Endothelial cell of umbilical vein (primary cell): ENCODE measurements around the gene FAM221A. TPM values are rescaled to one million over a fixed set of nuclear protein-coding genes. Genes with fewer than 3 reads are reported as not detected.

ENCODE experiments used
- BruUV-seq: library from RNA; stranded (reverse); fragments of 400-500 nt; replicated peaks from 2 replicates; lab custom pipeline; 2021; lab: Mats Ljungman, UMichigan
- CTCF ChIA-PET: fragments of 300-600, 350-600 bp; sonication (Branson Sonifier 250); formaldehyde crosslinking; loops from one replicate; lab custom pipeline; 2021; ENCODE audit warnings: antibody characterized with exemption, inconsistent platforms; lab: Charles Lee
- POLR2A ChIA-PET: fragments of 300-600, 350-600 bp; sonication (Branson Sonifier 250); formaldehyde crosslinking; loops from one replicate; lab custom pipeline; 2021; ENCODE audit warnings: antibody characterized with exemption, inconsistent platforms; lab: Charles Lee
- DNase-seq: peaks from one replicate; pipeline ENCODE4 v3.0.0-alpha.2; 2011; ENCODE audit warnings: low read depth, low spot score
- FAIRE-seq: peaks from 2 replicates; lab custom pipeline; 2011; peaks lifted over from hg19 to GRCh38; lab: Jason Lieb, UNC
- H2AFZ ChIP-seq: 2 replicates; pipeline ENCODE4 v1.6.0; 2012; ENCODE audit warnings: low read depth, low read length, control low read depth, inconsistent platforms
- H3K27ac ChIP-seq: 2 replicates; pipeline ENCODE4 v1.5.1; 2011; ENCODE audit warnings: low read depth, mild to moderate bottlenecking, control low read depth, low read length, moderate library complexity; ENCODE audit not compliant: insufficient read depth
- H3K27me3 ChIP-seq, 2 experiments: 2 replicates each; pipeline versions ENCODE4 v1.6.0 to v1.6.1; 2011; ENCODE audit warnings: low read length in 2 of 2, mixed read lengths in 1 of 2; ENCODE audit not compliant: control insufficient read depth in 2 of 2, insufficient read depth in 2 of 2
- H3K36me3 ChIP-seq, 2 experiments: 2 replicates in 1 of 2; 3 replicates in 1 of 2; pipeline ENCODE4 v1.5.1; 2011; ENCODE audit warnings: low read length in 2 of 2, mild to moderate bottlenecking in 1 of 2, moderate library complexity in 1 of 2; ENCODE audit not compliant: control insufficient read depth in 2 of 2, insufficient read depth in 2 of 2; ENCODE audit errors: extremely low read depth in 1 of 2
- H3K4me1 ChIP-seq: 3 replicates; pipeline ENCODE4 v1.5.1; 2011; ENCODE audit warnings: mild to moderate bottlenecking, low read length; ENCODE audit not compliant: control insufficient read depth, insufficient read depth; ENCODE audit errors: extremely low read depth
- H3K4me2 ChIP-seq: 2 replicates; pipeline ENCODE4 v1.6.1; 2011; ENCODE audit warnings: low read length, control low read depth, mixed read lengths; ENCODE audit not compliant: insufficient read depth
- H3K4me3 ChIP-seq, 3 experiments: fragments of 200-600 bp in 1 of 3; sonication (generic), shearing (Covaris generic) in 1 of 3; replicated peaks in 1 of 3; 2 replicates each; pipeline ENCODE4 v1.5.1; 2011 to 2016; ENCODE audit warnings: control low read depth in 3 of 3, low read length in 3 of 3, mild to moderate bottlenecking in 2 of 3, inconsistent platforms in 1 of 3, low read depth in 1 of 3, moderate library complexity in 1 of 3; ENCODE audit not compliant: insufficient read depth in 1 of 3
- H3K79me2 ChIP-seq: 2 replicates; pipeline ENCODE4 v1.6.0; 2012; ENCODE audit warnings: low read length, inconsistent platforms; ENCODE audit not compliant: control insufficient read depth, insufficient read depth
- H3K9ac ChIP-seq: replicated peaks from 2 replicates; pipeline ENCODE3; 2011; ENCODE audit warnings: low read length, control low read depth; ENCODE audit not compliant: insufficient read depth; ENCODE audit errors: extremely low read depth
- H3K9me1 ChIP-seq: replicated peaks from 3 replicates; pipeline ENCODE4 v1.6.0; 2011; ENCODE audit warnings: mild to moderate bottlenecking, low read length; ENCODE audit not compliant: control insufficient read depth, insufficient read depth; ENCODE audit errors: extremely low read depth
- H3K9me3 ChIP-seq: replicated peaks from 2 replicates; pipeline ENCODE4 v1.5.1; 2012; ENCODE audit warnings: low read length, inconsistent platforms; ENCODE audit not compliant: control insufficient read depth, insufficient read depth
- H4K20me1 ChIP-seq: replicated peaks from 2 replicates; pipeline ENCODE3; 2011; ENCODE audit warnings: mild to moderate bottlenecking, low read length; ENCODE audit not compliant: control insufficient read depth, insufficient read depth; ENCODE audit errors: extremely low read depth
- CTCF ChIP-seq, 2 donors: IDR thresholded peaks; 1 replicate in 1 of 2; 2 replicates in 1 of 2; pipeline ENCODE4 v1.5.1; 2011; ENCODE audit warnings: low read length in 2 of 2, mild to moderate bottlenecking in 2 of 2, moderate library complexity in 2 of 2, control low read depth in 1 of 2, inconsistent platforms in 1 of 2, low read depth in 1 of 2; ENCODE audit not compliant: insufficient read depth in 1 of 2; ENCODE audit errors: extremely low read depth in 1 of 2
- EZH2 ChIP-seq: IDR thresholded peaks from 2 replicates; pipeline ENCODE4 v1.6.1; 2012; ENCODE audit warnings: borderline replicate concordance, low read depth, mild to moderate bottlenecking, moderate library complexity, low read length, inconsistent platforms; ENCODE audit not compliant: severe bottlenecking
- FOS ChIP-seq: IDR thresholded peaks from 2 replicates; pipeline ENCODE4 v1.6.1; 2011; ENCODE audit warnings: mild to moderate bottlenecking, low read length, moderate library complexity, borderline replicate concordance; ENCODE audit not compliant: insufficient read depth
- GATA2 ChIP-seq: IDR thresholded peaks from 2 replicates; pipeline ENCODE4 v1.7.0; 2011; ENCODE audit warnings: low read depth, mild to moderate bottlenecking, moderate library complexity, mixed read lengths, low read length; ENCODE audit not compliant: insufficient read length, insufficient read depth
- JUN ChIP-seq: IDR thresholded peaks from 2 replicates; pipeline ENCODE4 v1.6.1; 2011; ENCODE audit warnings: borderline replicate concordance, low read depth; ENCODE audit not compliant: insufficient read length, insufficient read depth
- MAX ChIP-seq: IDR thresholded peaks from 2 replicates; pipeline ENCODE4 v1.6.1; 2011; ENCODE audit not compliant: insufficient read depth, insufficient read length
- MYC ChIP-seq: IDR thresholded peaks from one replicate; pipeline ENCODE4 v1.6.1; 2011; ENCODE audit warnings: mild to moderate bottlenecking, low read depth, low read length
- POLR2A ChIP-seq: IDR thresholded peaks from 2 replicates; pipeline ENCODE4 v1.6.1; 2012; ENCODE audit warnings: low read depth, mild to moderate bottlenecking, control low read depth, low read length
- POLR2AphosphoS5 ChIP-seq: IDR thresholded peaks from 2 replicates; pipeline ENCODE4 v1.6.1; 2012; ENCODE audit warnings: low read depth, mild to moderate bottlenecking, control low read depth, low read length, moderate library complexity; ENCODE audit not compliant: insufficient read depth
- dilution Hi-C: fragments of 300-500 bp; cut with MboI; formaldehyde crosslinking; loops from one replicate; pipeline ENCODE4 v1.15.0; 2019; ENCODE audit warnings: low sequenced_read_pairs; ENCODE audit not compliant: extremely low pct_ligation_motif_present
- intact Hi-C: fragments of 100-400 bp; cut with micrococcal nuclease; formaldehyde crosslinking; loops from one replicate; pipeline ENCODE4 v1.10.0; 2022
- polyA plus RNA-seq, 4 experiments: library from polyadenylated mRNA; depleted of rRNA in 3 of 4; stranded (reverse) in 3 of 4; unstranded in 1 of 4; fragments of >200 nt; gene quantifications; 2 replicates each; pipeline versions ENCODE4 v1.2.1 to v1.2.3, GENCODE V29; 2011 to 2012; ENCODE audit warnings: missing spikeins in 1 of 4
- total RNA-seq: library from RNA; stranded (reverse); gene quantifications from 2 replicates; pipeline ENCODE4 v1.2.3, GENCODE V29; 2021

FAM221A gene
- total and polyA plus RNA-seq, 2 donors (not counting 3 experiments of a cell fraction or from before 2014, with no cell fraction given): 8.1 to 9.4 TPM

GRCh38 chr7:23658831-23659427 lies 21.1 kb upstream of the FAM221A start:
- no peaks in the 10 kb centered on the region for H3K9me3 ChIP-seq
- no peak overlapping the region for H3K4me3 ChIP-seq
- BruUV-seq: no TSS peak
- H3K36me3 ChIP-seq: no peaks in the 10 kb centered on the region
- no peaks in the 10 kb centered on the region for H3K4me1 ChIP-seq
- H3K79me2 ChIP-seq: no peaks in the 10 kb centered on the region
- no peak overlapping the region for H3K4me2 ChIP-seq
- TF ChIP-seq EZH2 (no peak), GATA2 (no peak), POLR2A (no peak), POLR2AphosphoS5 (no peak), MAX (no peak), MYC (no peak), CTCF (IDR thresholded peaks at IDR 0.05; ENCODE audit: extremely low read depth in 1 of 2, insufficient read depth in 1 of 2, low read depth in 1 of 2, low read length in 2 of 2) (no peak), FOS (no peak), JUN (no peak)
- ChIA-PET CTCF (interaction anchor here (1.4 kb wide), 1 partner anchor 51 kb away, joined by 7 read pairs; the partner anchor contains the start of gene STK31), POLR2A (no interaction called here)
- no peaks in the 10 kb centered on the region for H3K9me1 ChIP-seq
- no peak overlapping the region for H3K9ac ChIP-seq
- no peak overlapping the region for H2AFZ ChIP-seq
- peaks cover 0 to 3% of the 10 kb centered on the region in 2 experiments for H3K27me3 ChIP-seq
- no peak for FAIRE-seq
- dilution Hi-C loops (no loop called here), intact Hi-C loops (loop anchor here (10.0 kb wide), 2 partner anchors 726 to 1436 kb away; no protein-coding TSS in a partner anchor)
- no peaks in the 10 kb centered on the region for H4K20me1 ChIP-seq
- no peak for DNase-seq
- no peak overlapping the region for H3K27ac ChIP-seq
